ENCODE data around the gene LONP2.

- no peak for TF ChIP-seq POLR2A (IDR thresholded peaks at IDR 0.05)
- TF ChIP-seq, protein P1, sequence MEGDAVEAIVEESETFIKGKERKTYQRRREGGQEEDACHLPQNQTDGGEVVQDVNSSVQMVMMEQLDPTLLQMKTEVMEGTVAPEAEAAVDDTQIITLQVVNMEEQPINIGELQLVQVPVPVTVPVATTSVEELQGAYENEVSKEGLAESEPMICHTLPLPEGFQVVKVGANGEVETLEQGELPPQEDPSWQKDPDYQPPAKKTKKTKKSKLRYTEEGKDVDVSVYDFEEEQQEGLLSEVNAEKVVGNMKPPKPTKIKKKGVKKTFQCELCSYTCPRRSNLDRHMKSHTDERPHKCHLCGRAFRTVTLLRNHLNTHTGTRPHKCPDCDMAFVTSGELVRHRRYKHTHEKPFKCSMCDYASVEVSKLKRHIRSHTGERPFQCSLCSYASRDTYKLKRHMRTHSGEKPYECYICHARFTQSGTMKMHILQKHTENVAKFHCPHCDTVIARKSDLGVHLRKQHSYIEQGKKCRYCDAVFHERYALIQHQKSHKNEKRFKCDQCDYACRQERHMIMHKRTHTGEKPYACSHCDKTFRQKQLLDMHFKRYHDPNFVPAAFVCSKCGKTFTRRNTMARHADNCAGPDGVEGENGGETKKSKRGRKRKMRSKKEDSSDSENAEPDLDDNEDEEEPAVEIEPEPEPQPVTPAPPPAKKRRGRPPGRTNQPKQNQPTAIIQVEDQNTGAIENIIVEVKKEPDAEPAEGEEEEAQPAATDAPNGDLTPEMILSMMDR (IDR thresholded peaks at IDR 0.05) = no peak
Observed at GRCh38 chr16:48340054-48340453, 96.0 kb downstream of the LONP2 start.
